ENCODE measurements around the gene AKT2.

- no peak for TF ChIP-seq CTCF (IDR thresholded peaks at IDR 0.05 in 2 of 3, conservative IDR thresholded peaks at IDR 0.05 in 1 of 3; ENCODE audit: borderline replicate concordance in 1 of 3, insufficient read depth in 1 of 3, low read depth in 2 of 3, low read length in 2 of 3)
- no peak for TF ChIP-seq JUND (IDR thresholded peaks at IDR 0.05)
- TF ChIP-seq POLR2AphosphoS5 (IDR thresholded peaks at IDR 0.05; ENCODE audit: low read depth, low read length), result no peak
- TF ChIP-seq REST (IDR thresholded peaks at IDR 0.05; ENCODE audit: low read depth), result no peak
- TF ChIP-seq ELF1 (IDR thresholded peaks at IDR 0.05; ENCODE audit: borderline replicate concordance, low read depth), result no peak
- no peak for TF ChIP-seq POLR2A (IDR thresholded peaks at IDR 0.05; ENCODE audit: borderline replicate concordance, extremely low read depth, insufficient read depth, insufficient read length)
- no peak for TF ChIP-seq EZH2 (IDR thresholded peaks at IDR 0.05)
Measured at GRCh38 chr19:40262422-40262821, 22.7 kb downstream of the AKT2 start.
